ENCODE data around the gene NHERF2. TPM values are rescaled to one million over a fixed set of nuclear protein-coding genes. Genes with fewer than 3 reads are reported as not detected.

Gene NHERF2
- total and polyA plus RNA-seq, 2 experiments from 2014 or later, result 12.0 to 16.5 TPM

DNA sequence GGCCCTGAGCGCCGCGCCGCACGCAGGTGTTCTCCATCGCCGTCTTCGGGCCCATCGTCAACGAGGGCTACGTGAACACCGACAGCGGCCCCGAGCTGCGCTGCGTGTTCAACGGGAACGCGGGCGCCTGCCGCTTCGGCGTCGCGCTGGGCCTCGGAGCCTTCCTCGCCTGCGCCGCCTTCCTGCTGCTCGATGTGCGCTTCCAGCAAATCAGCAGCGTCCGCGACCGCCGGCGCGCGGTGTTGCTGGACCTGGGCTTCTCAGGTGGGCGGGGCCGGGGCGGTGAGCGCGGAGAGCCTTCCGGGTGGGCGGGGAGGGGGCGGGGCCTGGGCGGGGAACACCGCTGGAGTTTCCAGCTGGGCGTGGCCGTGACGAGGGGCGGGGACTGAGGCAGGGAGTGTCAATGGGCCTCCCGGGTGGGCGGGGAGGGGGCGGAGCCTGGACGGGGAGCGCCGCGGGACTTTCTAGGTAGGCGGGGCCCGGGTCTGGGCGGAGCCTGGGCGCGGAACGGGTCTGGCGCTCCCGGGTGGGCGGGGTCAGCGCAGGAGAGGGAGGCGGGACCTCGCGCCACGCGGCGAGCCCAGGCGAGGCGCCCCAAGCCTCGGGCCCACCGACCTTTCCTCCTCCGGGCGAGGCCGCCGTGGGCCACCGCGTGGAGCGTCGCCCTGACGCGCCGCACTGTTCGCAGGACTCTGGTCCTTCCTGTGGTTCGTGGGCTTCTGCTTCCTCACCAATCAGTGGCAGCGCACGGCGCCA is 34.6 kb upstream of the NHERF2 start:
- H3K27ac ChIP-seq (ENCODE audit: low read depth), result no peak overlapping the region
- H3K4me3 Mint-ChIP-seq, result peak overlapping the region; percentile 74
- H3K36me3 Mint-ChIP-seq (ENCODE audit: low read depth), result peaks cover 6% of the 10 kb centered on the region; the same call in 2 of the 3 replicates
- H3K4me1 Mint-ChIP-seq, result peaks cover 15% of the 10 kb centered on the region
- H3K27me3 Mint-ChIP-seq (ENCODE audit: insufficient read depth, low read depth, poor library complexity), result peaks cover 33% of the 10 kb centered on the region
- ATAC-seq, result peak; percentile 57
- H3F3A ChIP-seq (replicated peaks; ENCODE audit: low read depth), result peaks cover 23% of the 10 kb centered on the region
- no peaks in the 10 kb centered on the region; the same call in 1 of the 2 replicates for H4K20me1 ChIP-seq (replicated peaks; ENCODE audit: insufficient read depth)
- peaks cover 33% of the 10 kb centered on the region for H3K27me3 ChIP-seq (ENCODE audit: insufficient read depth)
- peak overlapping the region; percentile 97 for H3K4me2 ChIP-seq
- peak; percentile 96 for DNase-seq (ENCODE audit: low spot score)
- no peaks in the 10 kb centered on the region for H3K9me3 Mint-ChIP-seq
- H3K27ac Mint-ChIP-seq, result no peak overlapping the region
- H3K36me3 ChIP-seq (ENCODE audit: insufficient read depth), result no peaks in the 10 kb centered on the region
- peak; percentile 70 for TF ChIP-seq POLR2AphosphoS5 (IDR thresholded peaks at IDR 0.05; ENCODE audit: low read depth)
- TF ChIP-seq STAT1 (IDR thresholded peaks at IDR 0.05; ENCODE audit: unreplicated experiment), result no peak
- TF ChIP-seq CREB1 (CRISPR knock-in tag; IDR thresholded peaks at IDR 0.05; ENCODE audit: low read depth), result peak; percentile 9; the same call in 1 of the 2 replicates
- peaks cover 7% of the 10 kb centered on the region; the same call in 1 of the 2 replicates for H3K4me1 ChIP-seq (ENCODE audit: insufficient read depth)
- H2AFZ ChIP-seq, result no peak overlapping the region
- H3K9me2 ChIP-seq (ENCODE audit: insufficient read depth), result no peaks in the 10 kb centered on the region
- H3K4me3 ChIP-seq, result peak overlapping the region; percentile 86
- peaks cover 4% of the 10 kb centered on the region; the same call in 1 of the 2 replicates for H3K79me2 ChIP-seq (replicated peaks; ENCODE audit: insufficient read depth)

DNA sequence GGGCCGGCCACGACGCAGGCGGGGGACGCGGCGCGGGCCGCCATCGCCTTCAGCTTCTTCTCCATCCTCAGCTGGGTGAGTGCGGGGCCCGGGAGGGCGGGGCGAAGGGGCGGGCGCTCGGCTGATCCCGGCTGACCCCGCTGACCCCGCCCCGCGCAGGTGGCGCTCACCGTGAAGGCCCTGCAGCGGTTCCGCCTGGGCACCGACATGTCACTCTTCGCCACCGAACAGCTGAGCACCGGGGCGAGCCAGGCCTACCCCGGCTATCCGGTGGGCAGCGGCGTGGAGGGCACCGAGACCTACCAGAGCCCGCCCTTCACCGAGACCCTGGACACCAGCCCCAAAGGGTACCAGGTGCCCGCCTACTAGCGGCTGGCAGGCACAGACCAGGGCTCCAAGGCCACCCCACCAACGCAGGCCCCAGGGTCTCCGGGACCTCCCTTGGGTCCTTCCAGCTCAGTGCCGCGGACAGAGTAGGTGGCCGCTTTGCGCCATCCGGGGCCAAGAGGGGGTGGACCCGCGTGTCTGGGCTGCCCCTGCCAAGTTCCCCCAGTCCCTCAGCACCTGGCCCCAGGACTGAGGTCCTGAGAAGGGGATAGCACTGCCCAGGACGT is 33.9 kb upstream of the NHERF2 start:
- H3K4me3 ChIP-seq, result peak overlapping the region; percentile 69

More for the DNA sequence above, 33.9 kb upstream of the NHERF2 start:
- ATAC-seq (peak; percentile 60), DNase-seq (ENCODE audit: low spot score) (peak; percentile 85)
- no peak overlapping the region for H2AFZ ChIP-seq
- H3K27ac ChIP-seq (ENCODE audit: low read depth), result no peak overlapping the region
- H3F3A ChIP-seq (replicated peaks; ENCODE audit: low read depth), result peaks cover 23% of the 10 kb centered on the region
- H3K4me3 Mint-ChIP-seq, result peak overlapping the region; percentile 68
- H3K27me3 Mint-ChIP-seq (ENCODE audit: insufficient read depth, low read depth, poor library complexity), result peaks cover 30% of the 10 kb centered on the region
- H3K4me1 Mint-ChIP-seq, result peaks cover 15% of the 10 kb centered on the region
- no peaks in the 10 kb centered on the region; the same call in 1 of the 2 replicates for H3K36me3 ChIP-seq (ENCODE audit: insufficient read depth)
- H3K4me1 ChIP-seq (ENCODE audit: insufficient read depth), result peaks cover 7% of the 10 kb centered on the region; the same call in 1 of the 2 replicates
- no peaks in the 10 kb centered on the region for H3K9me2 ChIP-seq (ENCODE audit: insufficient read depth)
- peaks cover 10% of the 10 kb centered on the region for H3K36me3 Mint-ChIP-seq (ENCODE audit: low read depth)
- no peaks in the 10 kb centered on the region; the same call in 1 of the 2 replicates for H4K20me1 ChIP-seq (replicated peaks; ENCODE audit: insufficient read depth)
- peaks cover 32% of the 10 kb centered on the region for H3K27me3 ChIP-seq (ENCODE audit: insufficient read depth)
- H3K27ac Mint-ChIP-seq, result no peak overlapping the region
- TF ChIP-seq CREB1 (CRISPR knock-in tag; IDR thresholded peaks at IDR 0.05; ENCODE audit: low read depth), result no peak
- TF ChIP-seq ZNF114 (CRISPR knock-in tag; IDR thresholded peaks at IDR 0.05), result no peak
- TF ChIP-seq NANOG (IDR thresholded peaks at IDR 0.05; ENCODE audit: borderline replicate concordance), result no peak
- TF ChIP-seq ZNF331 (CRISPR knock-in tag; IDR thresholded peaks at IDR 0.05; ENCODE audit: low read depth), result no peak
- TF ChIP-seq, protein P1, sequence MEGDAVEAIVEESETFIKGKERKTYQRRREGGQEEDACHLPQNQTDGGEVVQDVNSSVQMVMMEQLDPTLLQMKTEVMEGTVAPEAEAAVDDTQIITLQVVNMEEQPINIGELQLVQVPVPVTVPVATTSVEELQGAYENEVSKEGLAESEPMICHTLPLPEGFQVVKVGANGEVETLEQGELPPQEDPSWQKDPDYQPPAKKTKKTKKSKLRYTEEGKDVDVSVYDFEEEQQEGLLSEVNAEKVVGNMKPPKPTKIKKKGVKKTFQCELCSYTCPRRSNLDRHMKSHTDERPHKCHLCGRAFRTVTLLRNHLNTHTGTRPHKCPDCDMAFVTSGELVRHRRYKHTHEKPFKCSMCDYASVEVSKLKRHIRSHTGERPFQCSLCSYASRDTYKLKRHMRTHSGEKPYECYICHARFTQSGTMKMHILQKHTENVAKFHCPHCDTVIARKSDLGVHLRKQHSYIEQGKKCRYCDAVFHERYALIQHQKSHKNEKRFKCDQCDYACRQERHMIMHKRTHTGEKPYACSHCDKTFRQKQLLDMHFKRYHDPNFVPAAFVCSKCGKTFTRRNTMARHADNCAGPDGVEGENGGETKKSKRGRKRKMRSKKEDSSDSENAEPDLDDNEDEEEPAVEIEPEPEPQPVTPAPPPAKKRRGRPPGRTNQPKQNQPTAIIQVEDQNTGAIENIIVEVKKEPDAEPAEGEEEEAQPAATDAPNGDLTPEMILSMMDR (conservative IDR thresholded peaks at IDR 0.05; ENCODE audit: low read depth in 2 of 2), result no peak
- no peak for TF ChIP-seq STAT1 (IDR thresholded peaks at IDR 0.05; ENCODE audit: unreplicated experiment)
- TF ChIP-seq, protein P2, sequence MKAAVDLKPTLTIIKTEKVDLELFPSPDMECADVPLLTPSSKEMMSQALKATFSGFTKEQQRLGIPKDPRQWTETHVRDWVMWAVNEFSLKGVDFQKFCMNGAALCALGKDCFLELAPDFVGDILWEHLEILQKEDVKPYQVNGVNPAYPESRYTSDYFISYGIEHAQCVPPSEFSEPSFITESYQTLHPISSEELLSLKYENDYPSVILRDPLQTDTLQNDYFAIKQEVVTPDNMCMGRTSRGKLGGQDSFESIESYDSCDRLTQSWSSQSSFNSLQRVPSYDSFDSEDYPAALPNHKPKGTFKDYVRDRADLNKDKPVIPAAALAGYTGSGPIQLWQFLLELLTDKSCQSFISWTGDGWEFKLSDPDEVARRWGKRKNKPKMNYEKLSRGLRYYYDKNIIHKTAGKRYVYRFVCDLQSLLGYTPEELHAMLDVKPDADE (IDR thresholded peaks at IDR 0.05), result no peak
- H3K9me3 Mint-ChIP-seq, result no peaks in the 10 kb centered on the region
- peaks cover 4% of the 10 kb centered on the region; the same call in 1 of the 2 replicates for H3K79me2 ChIP-seq (replicated peaks; ENCODE audit: insufficient read depth)
- peak overlapping the region; percentile 88 for H3K4me2 ChIP-seq
